ENCODE data around the gene HTD2.

HTD2 gene

GRCh38 chr3:58326267-58326900, 20.1 kb downstream of the HTD2 start:
- Histone ChIP-seq H3K9ac (no peak overlapping the region), H4K20me1 (ENCODE audit: insufficient read depth) (no peaks in the 10 kb centered on the region), H3K4me1 (ENCODE audit: low read depth, poor library complexity, severe bottlenecking) (peaks cover 11% of the 10 kb centered on the region), H3K4me2 (no peak overlapping the region), H3K79me2 (ENCODE audit: insufficient read depth, low read depth) (no peaks in the 10 kb centered on the region), H2AFZ (ENCODE audit: low read depth) (no peak overlapping the region), H3K36me3 (ENCODE audit: insufficient read depth) (no peaks in the 10 kb centered on the region), H3K27ac (no peak overlapping the region), H3K4me3 (IDR thresholded peaks at IDR 0.05; ENCODE audit: insufficient read depth, low read depth, low read length) (no peak overlapping the region), H3K27me3 (ENCODE audit: insufficient read depth, low read depth) (no peaks in the 10 kb centered on the region)
- TF ChIP-seq CTCF (conservative IDR thresholded peaks at IDR 0.05; ENCODE audit: low read depth, low read length), result no peak

GRCh38 chr3:58329150-58329921, 23.0 kb downstream of the HTD2 start:
- no peaks in the 10 kb centered on the region for H3K36me3 ChIP-seq (ENCODE audit: insufficient read depth)
- no peak overlapping the region for H3K27ac ChIP-seq
- no peak for TF ChIP-seq CTCF (conservative IDR thresholded peaks at IDR 0.05; ENCODE audit: low read depth, low read length)
- H3K4me3 ChIP-seq (IDR thresholded peaks at IDR 0.05; ENCODE audit: insufficient read depth, low read depth, low read length), result no peak overlapping the region
- no peaks in the 10 kb centered on the region for H3K27me3 ChIP-seq (ENCODE audit: insufficient read depth, low read depth)
- H3K9ac ChIP-seq, result no peak overlapping the region
- H4K20me1 ChIP-seq (ENCODE audit: insufficient read depth), result no peaks in the 10 kb centered on the region
- no peak overlapping the region for H3K4me2 ChIP-seq
- no peaks in the 10 kb centered on the region for H3K79me2 ChIP-seq (ENCODE audit: insufficient read depth, low read depth)
- no peak overlapping the region for H2AFZ ChIP-seq (ENCODE audit: low read depth)
- H3K4me1 ChIP-seq (ENCODE audit: low read depth, poor library complexity, severe bottlenecking), result peaks cover 16% of the 10 kb centered on the region

- Histone ChIP-seq H3K4me3 (IDR thresholded peaks at IDR 0.05; ENCODE audit: insufficient read depth, low read depth, low read length) (no peak overlapping the region), H4K20me1 (ENCODE audit: insufficient read depth) (no peaks in the 10 kb centered on the region), H3K4me2 (no peak overlapping the region), H3K36me3 (ENCODE audit: insufficient read depth) (no peaks in the 10 kb centered on the region), H3K27me3 (ENCODE audit: insufficient read depth, low read depth) (no peaks in the 10 kb centered on the region), H3K9ac (no peak overlapping the region), H3K79me2 (ENCODE audit: insufficient read depth, low read depth) (no peaks in the 10 kb centered on the region), H3K4me1 (ENCODE audit: low read depth, poor library complexity, severe bottlenecking) (peaks cover 19% of the 10 kb centered on the region), H2AFZ (ENCODE audit: low read depth) (no peak overlapping the region), H3K27ac (no peak overlapping the region)
- no peak for TF ChIP-seq CTCF (conservative IDR thresholded peaks at IDR 0.05; ENCODE audit: low read depth, low read length)
Measured at GRCh38 chr3:58329922-58330413, 23.6 kb downstream of the HTD2 start.

GRCh38 chr3:58331593-58332152, 25.4 kb downstream of the HTD2 start:
- H3K27me3 ChIP-seq (ENCODE audit: insufficient read depth, low read depth), result no peaks in the 10 kb centered on the region
- no peak overlapping the region for H3K4me2 ChIP-seq
- no peak for TF ChIP-seq CTCF (conservative IDR thresholded peaks at IDR 0.05; ENCODE audit: low read depth, low read length)
- no peaks in the 10 kb centered on the region for H4K20me1 ChIP-seq (ENCODE audit: insufficient read depth)
- no peaks in the 10 kb centered on the region for H3K79me2 ChIP-seq (ENCODE audit: insufficient read depth, low read depth)
- no peak overlapping the region for H3K4me3 ChIP-seq (IDR thresholded peaks at IDR 0.05; ENCODE audit: insufficient read depth, low read depth, low read length)
- no peak overlapping the region for H2AFZ ChIP-seq (ENCODE audit: low read depth)
- no peak overlapping the region for H3K9ac ChIP-seq
- no peak overlapping the region for H3K27ac ChIP-seq
- peaks cover 24% of the 10 kb centered on the region for H3K4me1 ChIP-seq (ENCODE audit: low read depth, poor library complexity, severe bottlenecking)
- no peaks in the 10 kb centered on the region for H3K36me3 ChIP-seq (ENCODE audit: insufficient read depth)

Measured in KMS-11 (cell line).